Activated CD8-positive, alpha-beta T cell treated with anti-CD3 and anti-CD28 coated beads for 36 hours (primary cell): ENCODE measurements around the gene SSTR5. TPM values are rescaled to one million over a fixed set of nuclear protein-coding genes. Genes with fewer than 3 reads are reported as not detected.

Experiments used
- ATAC-seq: fragments of 200-7000 bp; cut with Tn5 transposase; one replicate; pipeline ENCODE4 v1.10.0; 2021; ENCODE audit warnings: mild to moderate bottlenecking, moderate library complexity
- CTCF ChIA-PET: fragments of 350-600 bp; sonication (Branson Sonifier 250); formaldehyde crosslinking; loops from one replicate; lab custom pipeline; 2021; ENCODE audit warnings: antibody characterized with exemption; lab: Charles Lee
- POLR2A ChIA-PET: fragments of 350-600 bp; sonication (Branson Sonifier 250); formaldehyde crosslinking; loops from one replicate; lab custom pipeline; 2021; ENCODE audit warnings: antibody characterized with exemption; lab: Charles Lee
- DNase-seq: peaks from one replicate; pipeline ENCODE4 v3.0.0-alpha.2; 2020
- H3K27ac Mint-ChIP-seq: one replicate; pipeline ENCODE4 v1.8.0; 2021; ENCODE audit warnings: mild to moderate bottlenecking, mixed read lengths
- H3K27me3 Mint-ChIP-seq: one replicate; pipeline ENCODE4 v1.8.0; 2021; ENCODE audit warnings: mixed read lengths
- H3K36me3 Mint-ChIP-seq: one replicate; pipeline ENCODE4 v1.8.0; 2021; ENCODE audit warnings: low read depth, mixed read lengths
- H3K4me1 Mint-ChIP-seq: one replicate; pipeline ENCODE4 v1.8.0; 2021; ENCODE audit warnings: low read depth, mixed read lengths
- H3K4me3 Mint-ChIP-seq: one replicate; pipeline ENCODE4 v1.8.0; 2021; ENCODE audit warnings: mild to moderate bottlenecking, moderate library complexity, mixed read lengths
- H3K9me3 Mint-ChIP-seq: one replicate; pipeline ENCODE4 v1.8.0; 2021; ENCODE audit warnings: mixed read lengths
- CTCF ChIP-seq: fragments of 200-600 bp; IDR thresholded peaks from one replicate; pipeline ENCODE4 v1.8.0; 2022; ENCODE audit warnings: antibody characterized with exemption, mild to moderate bottlenecking
- intact Hi-C: fragments of 100-400 bp; cut with micrococcal nuclease; formaldehyde crosslinking; loops from one replicate; pipeline ENCODE4 v1.10.0; 2022
- total RNA-seq, 2 experiments: library from RNA; stranded (reverse); gene quantifications; one replicate each; pipeline ENCODE4 v1.2.3, GENCODE V29; 2021

Gene SSTR5
- total RNA-seq, 2 experiments from 2014 or later = not detected

- ATAC-seq (no peak), DNase-seq (no peak)
- Mint-ChIP-seq H3K36me3 (no peaks in the 10 kb centered on the region), H3K9me3 (peaks cover 3% of the 10 kb centered on the region), H3K27me3 (peaks cover 22% of the 10 kb centered on the region), H3K27ac (no peak overlapping the region), H3K4me3 (no peak overlapping the region), H3K4me1 (no peaks in the 10 kb centered on the region)
- no peak for TF ChIP-seq CTCF
- intact Hi-C loops = no loop called here
- ChIA-PET POLR2A (no interaction called here), CTCF (no interaction called here)
Measured at GRCh38 chr16:1079786-1080525, 7.4 kb downstream of the SSTR5 start.

GRCh38 chr16:1080801-1081733, 8.5 kb downstream of the SSTR5 start:
- H3K27ac Mint-ChIP-seq = no peak overlapping the region
- ChIA-PET CTCF (no interaction called here), POLR2A (no interaction called here)
- peaks cover 29% of the 10 kb centered on the region for H3K27me3 Mint-ChIP-seq
- intact Hi-C loops = no loop called here
- DNase-seq = no peak
- no peak for ATAC-seq
- H3K9me3 Mint-ChIP-seq = peaks cover 11% of the 10 kb centered on the region
- no peak for TF ChIP-seq CTCF
- H3K36me3 Mint-ChIP-seq = peaks cover 4% of the 10 kb centered on the region
- H3K4me1 Mint-ChIP-seq = no peaks in the 10 kb centered on the region
- no peak overlapping the region for H3K4me3 Mint-ChIP-seq

- H3K27ac Mint-ChIP-seq = no peak overlapping the region
- no peak for ATAC-seq
- peaks cover 11% of the 10 kb centered on the region for H3K9me3 Mint-ChIP-seq
- CTCF ChIA-PET = no interaction called here
- intact Hi-C loops = no loop called here
- no peak for DNase-seq
- no peak for TF ChIP-seq CTCF
- peaks cover 23% of the 10 kb centered on the region for H3K27me3 Mint-ChIP-seq
- H3K36me3 Mint-ChIP-seq = peaks cover 4% of the 10 kb centered on the region
- H3K4me1 Mint-ChIP-seq = no peaks in the 10 kb centered on the region
- POLR2A ChIA-PET = no interaction called here
- no peak overlapping the region for H3K4me3 Mint-ChIP-seq
Measured at GRCh38 chr16:1081734-1082265, 9.3 kb downstream of the SSTR5 start.

GRCh38 chr16:1082266-1082951, 9.9 kb downstream of the SSTR5 start:
- H3K27ac Mint-ChIP-seq = no peak overlapping the region
- POLR2A ChIA-PET = no interaction called here
- no peak for ATAC-seq

More at GRCh38 chr16:1082266-1082951, 9.9 kb downstream of the SSTR5 start:
- H3K9me3 Mint-ChIP-seq = peaks cover 11% of the 10 kb centered on the region
- H3K27me3 Mint-ChIP-seq = peaks cover 22% of the 10 kb centered on the region
- no peak overlapping the region for H3K4me3 Mint-ChIP-seq
- no peaks in the 10 kb centered on the region for H3K4me1 Mint-ChIP-seq
- intact Hi-C loops = no loop called here
- H3K36me3 Mint-ChIP-seq = peaks cover 4% of the 10 kb centered on the region
- TF ChIP-seq CTCF = no peak
- DNase-seq = no peak
- CTCF ChIA-PET = no interaction called here
